SJCRH30 (cell line): ENCODE measurements around the gene FAM117B. TPM values are rescaled to one million over a fixed set of nuclear protein-coding genes. Genes with fewer than 3 reads are reported as not detected.
A peak's percentile ranks its signal among the peaks of the same experiment; 100 is the strongest.
"Not testable (repeated sequence)": the region's sequence is repeated elsewhere in the genome, so short reads cannot be mapped to it uniquely, and the experiment has no call there.

Source experiments
- DNase-seq, 2 experiments: peaks; one replicate each; pipeline ENCODE4 v3.0.0-alpha.2; 2015 to 2020
- H3K27ac ChIP-seq: fragments of 250-450 bp; sonication (Bioruptor Pico); 2 replicates; pipeline ENCODE4 v1.5.1; 2020; ENCODE audit warnings: mild to moderate bottlenecking, moderate library complexity
- H3K27me3 ChIP-seq: fragments of 250-450 bp; sonication (Bioruptor Pico); 2 replicates; pipeline ENCODE4 v1.5.1; 2020; ENCODE audit warnings: mild to moderate bottlenecking, moderate library complexity
- H3K36me3 ChIP-seq: fragments of 250-450 bp; sonication (Bioruptor Pico); 2 replicates; pipeline ENCODE4 v1.5.1; 2020; ENCODE audit warnings: mild to moderate bottlenecking, moderate library complexity
- H3K4me1 ChIP-seq: fragments of 250-450 bp; sonication (Bioruptor Pico); 2 replicates; pipeline ENCODE4 v1.5.1; 2020; ENCODE audit warnings: mild to moderate bottlenecking, moderate library complexity
- H3K4me3 ChIP-seq: fragments of 250-450 bp; sonication (Bioruptor Pico); 2 replicates; pipeline ENCODE4 v1.5.1; 2020; ENCODE audit warnings: mild to moderate bottlenecking, moderate library complexity
- H3K9me3 ChIP-seq: fragments of 250-450 bp; sonication (Bioruptor Pico); replicated peaks from 2 replicates; pipeline ENCODE4 v1.5.1; 2020; ENCODE audit warnings: mild to moderate bottlenecking, moderate library complexity
- total RNA-seq: library from RNA; depleted of rRNA; stranded (reverse); fragments of >200 nt; shearing (Covaris generic); gene quantifications from 2 replicates; pipeline ENCODE4 v1.2.3, GENCODE V29; 2014

FAM117B gene
- total RNA-seq, 1 experiment from 2014 or later: 5.8 TPM

- no peak for DNase-seq
- H3K36me3 ChIP-seq: no peaks in the 10 kb centered on the region
- no peaks in the 10 kb centered on the region for H3K27me3 ChIP-seq
- no peaks in the 10 kb centered on the region for H3K9me3 ChIP-seq
- no peak overlapping the region for H3K4me3 ChIP-seq
- H3K4me1 ChIP-seq: no peaks in the 10 kb centered on the region
- no peak overlapping the region for H3K27ac ChIP-seq
Measured at GRCh38 chr2:202704248-202704647, 69.5 kb downstream of the FAM117B start.

GRCh38 chr2:202705446-202706020, 70.8 kb downstream of the FAM117B start:
- H3K27ac ChIP-seq: no peak overlapping the region
- no peaks in the 10 kb centered on the region for H3K9me3 ChIP-seq
- no peaks in the 10 kb centered on the region for H3K36me3 ChIP-seq
- H3K4me3 ChIP-seq: no peak overlapping the region
- no peaks in the 10 kb centered on the region for H3K27me3 ChIP-seq
- no peak for DNase-seq
- H3K4me1 ChIP-seq: no peaks in the 10 kb centered on the region

- H3K9me3 ChIP-seq, DNase-seq, H3K4me3 ChIP-seq, H3K4me1 ChIP-seq, H3K27ac ChIP-seq, H3K27me3 ChIP-seq, H3K36me3 ChIP-seq: not testable (repeated sequence)
Measured at GRCh38 chr2:202714971-202715935, 80.5 kb downstream of the FAM117B start.

- no peak overlapping the region for H3K27ac ChIP-seq
- peaks cover 6% of the 10 kb centered on the region; the same call in 1 of the 2 replicates for H3K9me3 ChIP-seq
- H3K4me1 ChIP-seq: peaks cover 3% of the 10 kb centered on the region; the same call in 1 of the 2 replicates
- H3K4me3 ChIP-seq: no peak overlapping the region
- H3K27me3 ChIP-seq: no peaks in the 10 kb centered on the region
- H3K36me3 ChIP-seq: no peaks in the 10 kb centered on the region
- DNase-seq: no peak
Measured at GRCh38 chr2:202716114-202716718, 81.4 kb downstream of the FAM117B start.

- no peaks in the 10 kb centered on the region for H3K27me3 ChIP-seq
- no peak overlapping the region for H3K4me3 ChIP-seq
- no peak overlapping the region for H3K27ac ChIP-seq
- no peak for DNase-seq
- H3K9me3 ChIP-seq: peaks cover 6% of the 10 kb centered on the region; the same call in 1 of the 2 replicates
- H3K4me1 ChIP-seq: peaks cover 3% of the 10 kb centered on the region; the same call in 1 of the 2 replicates
- no peaks in the 10 kb centered on the region for H3K36me3 ChIP-seq
Measured at GRCh38 chr2:202716953-202717597, 82.3 kb downstream of the FAM117B start.

- Histone ChIP-seq H3K27me3 (no peaks in the 10 kb centered on the region), H3K4me3 (no peak overlapping the region), H3K27ac (no peak overlapping the region), H3K9me3 (peaks cover 6% of the 10 kb centered on the region; the same call in 1 of the 2 replicates), H3K4me1 (peaks cover 3% of the 10 kb centered on the region; the same call in 1 of the 2 replicates), H3K36me3 (no peaks in the 10 kb centered on the region)
- no peak for DNase-seq
Measured at GRCh38 chr2:202717598-202718310, 83.0 kb downstream of the FAM117B start.

GRCh38 chr2:202718614-202719013, 83.8 kb downstream of the FAM117B start:
- no peak overlapping the region for H3K4me3 ChIP-seq
- peaks cover 3% of the 10 kb centered on the region; the same call in 1 of the 2 replicates for H3K4me1 ChIP-seq
- H3K36me3 ChIP-seq: no peaks in the 10 kb centered on the region
- H3K27me3 ChIP-seq: no peaks in the 10 kb centered on the region
- H3K27ac ChIP-seq: no peak overlapping the region
- DNase-seq: peak; percentile 12 to 35
- peaks cover 6% of the 10 kb centered on the region; the same call in 1 of the 2 replicates for H3K9me3 ChIP-seq

- peaks cover 6% of the 10 kb centered on the region; the same call in 1 of the 2 replicates for H3K9me3 ChIP-seq
- no peaks in the 10 kb centered on the region for H3K27me3 ChIP-seq
- H3K27ac ChIP-seq: no peak overlapping the region
- H3K36me3 ChIP-seq: no peaks in the 10 kb centered on the region
- peaks cover 3% of the 10 kb centered on the region; the same call in 1 of the 2 replicates for H3K4me1 ChIP-seq
- no peak for DNase-seq
- H3K4me3 ChIP-seq: no peak overlapping the region
Measured at GRCh38 chr2:202720226-202720625, 85.5 kb downstream of the FAM117B start.

- peak in 1 of 2 experiments; percentile 1 for DNase-seq
- no peak overlapping the region for H3K27ac ChIP-seq
- peaks cover 4% of the 10 kb centered on the region; the same call in 1 of the 2 replicates for H3K9me3 ChIP-seq
- H3K27me3 ChIP-seq: no peaks in the 10 kb centered on the region
- no peaks in the 10 kb centered on the region for H3K36me3 ChIP-seq
- H3K4me1 ChIP-seq: peaks cover 3% of the 10 kb centered on the region; the same call in 1 of the 2 replicates
- H3K4me3 ChIP-seq: no peak overlapping the region
Measured at GRCh38 chr2:202721621-202722020, 86.9 kb downstream of the FAM117B start.

- Histone ChIP-seq H3K27ac (no peak overlapping the region), H3K4me3 (no peak overlapping the region), H3K36me3 (no peaks in the 10 kb centered on the region), H3K27me3 (no peaks in the 10 kb centered on the region), H3K9me3 (no peaks in the 10 kb centered on the region), H3K4me1 (peaks cover 2% of the 10 kb centered on the region; the same call in 1 of the 2 replicates)
- no peak for DNase-seq
Measured at GRCh38 chr2:202723746-202724145, 89.0 kb downstream of the FAM117B start.

GRCh38 chr2:202726070-202726469, 91.3 kb downstream of the FAM117B start:
- H3K27me3 ChIP-seq: no peaks in the 10 kb centered on the region
- H3K9me3 ChIP-seq: no peaks in the 10 kb centered on the region
- H3K4me3 ChIP-seq: no peak overlapping the region

GRCh38 chr2:202736826-202737225, 102.1 kb downstream of the FAM117B start:
- H3K9me3 ChIP-seq: no peaks in the 10 kb centered on the region

More at GRCh38 chr2:202726070-202726469, 91.3 kb downstream of the FAM117B start:
- no peak for DNase-seq
- Histone ChIP-seq H3K4me1 (no peaks in the 10 kb centered on the region), H3K36me3 (no peaks in the 10 kb centered on the region), H3K27ac (no peak overlapping the region)

GRCh38 chr2:202743613-202744012, 108.8 kb downstream of the FAM117B start:
- H3K27me3 ChIP-seq: no peaks in the 10 kb centered on the region
- no peaks in the 10 kb centered on the region for H3K4me1 ChIP-seq
- no peak overlapping the region for H3K27ac ChIP-seq
- H3K9me3 ChIP-seq: peaks cover 6% of the 10 kb centered on the region; the same call in 1 of the 2 replicates
- H3K36me3 ChIP-seq: no peaks in the 10 kb centered on the region
- H3K4me3 ChIP-seq: no peak overlapping the region
- DNase-seq: no peak

More at GRCh38 chr2:202736826-202737225, 102.1 kb downstream of the FAM117B start:
- no peak for DNase-seq
- H3K4me1 ChIP-seq: no peaks in the 10 kb centered on the region
- H3K27ac ChIP-seq: no peak overlapping the region
- H3K36me3 ChIP-seq: no peaks in the 10 kb centered on the region
- no peaks in the 10 kb centered on the region for H3K27me3 ChIP-seq
- H3K4me3 ChIP-seq: no peak overlapping the region

GRCh38 chr2:202749477-202749876, 114.7 kb downstream of the FAM117B start:
- no peak overlapping the region for H3K4me3 ChIP-seq
- no peak for DNase-seq
- no peaks in the 10 kb centered on the region for H3K36me3 ChIP-seq
- no peaks in the 10 kb centered on the region for H3K4me1 ChIP-seq
- no peak overlapping the region for H3K27ac ChIP-seq
- H3K27me3 ChIP-seq: no peaks in the 10 kb centered on the region
- no peaks in the 10 kb centered on the region for H3K9me3 ChIP-seq
